ENCODE measurements around the gene RNF167. TPM values are rescaled to one million over a fixed set of nuclear protein-coding genes. Genes with fewer than 3 reads are reported as not detected.

RNF167 gene
- total and polyA plus RNA-seq, 2 experiments from 2014 or later = 59.2 to 66.5 TPM

DNA sequence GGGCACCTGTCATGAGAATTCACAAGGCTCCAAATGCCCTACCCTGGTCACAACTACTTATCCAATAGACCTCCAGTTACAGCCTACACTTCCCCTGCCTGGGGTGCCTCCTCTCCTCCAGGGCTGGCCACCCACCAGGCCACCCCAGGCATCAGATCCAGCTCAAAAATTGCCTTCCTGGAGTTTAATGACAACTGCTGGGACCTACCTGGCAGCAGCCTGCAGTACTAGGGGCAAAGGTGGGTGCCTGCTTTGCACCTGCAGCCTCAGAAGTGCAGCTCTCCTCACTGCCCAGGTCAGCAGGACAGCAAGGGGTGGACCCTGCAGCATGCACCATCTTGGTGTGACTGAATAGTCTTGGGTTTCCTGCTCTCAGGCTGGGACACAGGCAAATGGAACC, 4.4 kb upstream of the RNF167 start:
- no peaks in the 10 kb centered on the region for H4K20me1 ChIP-seq (ENCODE audit: insufficient read depth, poor library complexity, severe bottlenecking)
- no peaks in the 10 kb centered on the region for H3K9me2 ChIP-seq (replicated peaks; ENCODE audit: insufficient read depth)
- no peaks in the 10 kb centered on the region for H3K27me3 ChIP-seq
- no peaks in the 10 kb centered on the region for H3K9me3 ChIP-seq (ENCODE audit: low read depth)
- H2AFZ ChIP-seq = no peak overlapping the region
- H3K4me2 ChIP-seq = no peak overlapping the region
- no peak overlapping the region for H3K4me3 ChIP-seq
- peaks cover 22% of the 10 kb centered on the region for H3K79me2 ChIP-seq
- no peak for TF ChIP-seq EZH2 (IDR thresholded peaks at IDR 0.05; ENCODE audit: borderline replicate concordance)
- no peak for TF ChIP-seq EZH2phosphoT487 (IDR thresholded peaks at IDR 0.05; ENCODE audit: low read depth, severe bottlenecking, unreplicated experiment)
- TF ChIP-seq, protein P1, sequence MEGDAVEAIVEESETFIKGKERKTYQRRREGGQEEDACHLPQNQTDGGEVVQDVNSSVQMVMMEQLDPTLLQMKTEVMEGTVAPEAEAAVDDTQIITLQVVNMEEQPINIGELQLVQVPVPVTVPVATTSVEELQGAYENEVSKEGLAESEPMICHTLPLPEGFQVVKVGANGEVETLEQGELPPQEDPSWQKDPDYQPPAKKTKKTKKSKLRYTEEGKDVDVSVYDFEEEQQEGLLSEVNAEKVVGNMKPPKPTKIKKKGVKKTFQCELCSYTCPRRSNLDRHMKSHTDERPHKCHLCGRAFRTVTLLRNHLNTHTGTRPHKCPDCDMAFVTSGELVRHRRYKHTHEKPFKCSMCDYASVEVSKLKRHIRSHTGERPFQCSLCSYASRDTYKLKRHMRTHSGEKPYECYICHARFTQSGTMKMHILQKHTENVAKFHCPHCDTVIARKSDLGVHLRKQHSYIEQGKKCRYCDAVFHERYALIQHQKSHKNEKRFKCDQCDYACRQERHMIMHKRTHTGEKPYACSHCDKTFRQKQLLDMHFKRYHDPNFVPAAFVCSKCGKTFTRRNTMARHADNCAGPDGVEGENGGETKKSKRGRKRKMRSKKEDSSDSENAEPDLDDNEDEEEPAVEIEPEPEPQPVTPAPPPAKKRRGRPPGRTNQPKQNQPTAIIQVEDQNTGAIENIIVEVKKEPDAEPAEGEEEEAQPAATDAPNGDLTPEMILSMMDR (IDR thresholded peaks at IDR 0.05; ENCODE audit: poor library complexity) = no peak
- peaks cover 12% of the 10 kb centered on the region for H3K4me1 ChIP-seq (ENCODE audit: insufficient read depth)
- H3K27ac ChIP-seq = no peak overlapping the region
- no peaks in the 10 kb centered on the region for H3K36me3 ChIP-seq (replicated peaks; ENCODE audit: insufficient read depth, low read depth)
- no peak for DNase-seq (ENCODE audit: low spot score)

DNA sequence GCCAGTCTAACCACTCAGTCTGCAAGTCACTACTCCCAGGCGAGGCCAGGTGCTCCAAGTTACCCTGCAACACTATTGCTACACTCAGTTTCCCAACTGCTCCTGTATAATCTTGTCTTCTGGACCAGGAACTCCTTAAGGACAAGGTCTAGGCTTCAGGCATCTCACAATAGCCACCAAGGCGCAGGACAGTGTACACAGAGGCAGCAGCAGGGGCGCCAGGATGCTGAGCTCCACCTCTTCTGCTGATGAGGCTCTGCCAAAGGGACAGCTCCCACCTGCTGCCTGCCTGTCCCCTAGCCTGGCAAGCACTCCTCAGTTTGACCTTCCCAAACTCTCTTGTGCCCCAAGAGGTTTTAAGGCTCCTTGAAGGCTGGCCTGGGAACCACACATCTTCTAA, 3.6 kb upstream of the RNF167 start:
- Histone ChIP-seq H3K4me2 (no peak overlapping the region), H3K36me3 (replicated peaks; ENCODE audit: insufficient read depth, low read depth) (no peaks in the 10 kb centered on the region), H3K9me3 (ENCODE audit: low read depth) (no peaks in the 10 kb centered on the region), H2AFZ (no peak overlapping the region), H3K79me2 (peaks cover 30% of the 10 kb centered on the region), H3K4me1 (ENCODE audit: insufficient read depth) (peaks cover 17% of the 10 kb centered on the region), H3K27me3 (no peaks in the 10 kb centered on the region), H4K20me1 (ENCODE audit: insufficient read depth, poor library complexity, severe bottlenecking) (no peaks in the 10 kb centered on the region), H3K9me2 (replicated peaks; ENCODE audit: insufficient read depth) (no peaks in the 10 kb centered on the region), H3K27ac (no peak overlapping the region), H3K4me3 (no peak overlapping the region)
- WGBS (ENCODE audit: low lambda C conversion rate, missing lambda C conversion rate) = 100% methylated on average over 3 of the region's 3 CpGs
- TF ChIP-seq EZH2phosphoT487 (IDR thresholded peaks at IDR 0.05; ENCODE audit: low read depth, severe bottlenecking, unreplicated experiment) = no peak
- TF ChIP-seq EZH2 (IDR thresholded peaks at IDR 0.05; ENCODE audit: borderline replicate concordance) = no peak
- TF ChIP-seq, protein P1 (IDR thresholded peaks at IDR 0.05; ENCODE audit: poor library complexity) = no peak
- DNase-seq (ENCODE audit: low spot score) = no peak

DNA sequence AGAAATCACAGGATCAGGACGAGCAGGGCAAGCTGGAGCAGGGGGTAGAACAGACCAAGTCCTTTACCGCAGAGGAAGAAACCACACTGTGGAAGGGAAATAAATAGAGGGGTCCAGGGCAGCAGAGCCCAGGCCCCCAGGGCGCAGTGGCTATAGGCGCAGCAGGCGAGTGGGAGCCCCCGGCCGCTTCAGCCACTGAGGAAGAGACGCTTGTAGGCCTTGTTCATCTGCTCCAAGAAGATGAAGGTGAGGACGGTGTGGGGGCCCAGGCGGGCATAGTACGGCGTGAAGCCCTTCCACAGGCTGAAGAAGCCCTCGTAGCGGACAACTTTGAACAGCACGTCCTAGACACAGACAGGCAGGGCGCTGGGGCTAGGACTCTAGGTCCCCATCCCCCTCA, 2.5 kb upstream of the RNF167 start:
- H3K36me3 ChIP-seq (replicated peaks; ENCODE audit: insufficient read depth, low read depth) = no peaks in the 10 kb centered on the region
- H3K4me2 ChIP-seq = no peak overlapping the region
- H3K4me1 ChIP-seq (ENCODE audit: insufficient read depth) = peaks cover 23% of the 10 kb centered on the region
- no peaks in the 10 kb centered on the region for H3K9me2 ChIP-seq (replicated peaks; ENCODE audit: insufficient read depth)
- H3K27ac ChIP-seq = no peak overlapping the region
- 90% methylated on average over 16 of the region's 16 CpGs for WGBS (ENCODE audit: low lambda C conversion rate, missing lambda C conversion rate)
- no peaks in the 10 kb centered on the region for H3K9me3 ChIP-seq (ENCODE audit: low read depth)
- no peak overlapping the region for H2AFZ ChIP-seq
- no peak for TF ChIP-seq EZH2phosphoT487 (IDR thresholded peaks at IDR 0.05; ENCODE audit: low read depth, severe bottlenecking, unreplicated experiment)
- TF ChIP-seq, protein P1 (IDR thresholded peaks at IDR 0.05; ENCODE audit: poor library complexity) = no peak
- no peak for TF ChIP-seq EZH2 (IDR thresholded peaks at IDR 0.05; ENCODE audit: borderline replicate concordance)
- peaks cover 41% of the 10 kb centered on the region for H3K79me2 ChIP-seq
- no peaks in the 10 kb centered on the region for H3K27me3 ChIP-seq
- H4K20me1 ChIP-seq (ENCODE audit: insufficient read depth, poor library complexity, severe bottlenecking) = no peaks in the 10 kb centered on the region
- no peak for DNase-seq (ENCODE audit: low spot score)
- no peak overlapping the region for H3K4me3 ChIP-seq

DNA sequence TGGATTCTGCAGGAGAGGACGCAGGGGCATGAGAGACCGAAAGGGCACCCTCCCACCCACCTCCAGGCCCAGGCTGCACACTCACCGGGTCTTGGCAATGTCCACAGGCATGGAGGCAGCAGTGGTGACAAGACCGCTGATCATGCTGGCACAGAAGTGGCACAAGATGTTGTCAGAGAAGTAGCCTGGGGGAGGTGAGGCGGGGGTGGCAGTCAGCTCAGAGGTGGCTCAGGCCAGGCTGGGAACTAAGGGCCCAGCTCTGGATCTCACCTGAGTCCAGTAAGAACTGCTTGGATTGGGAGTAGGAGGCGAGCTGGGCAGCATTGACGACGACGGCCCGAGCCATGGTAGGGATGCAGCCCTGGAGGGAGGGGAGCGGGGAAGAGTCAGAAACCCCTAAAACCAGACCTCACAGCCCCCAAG, 2.0 kb upstream of the RNF167 start:
- Histone ChIP-seq H3K4me3 (no peak overlapping the region), H3K4me1 (ENCODE audit: insufficient read depth) (peaks cover 23% of the 10 kb centered on the region), H3K9me2 (replicated peaks; ENCODE audit: insufficient read depth) (no peaks in the 10 kb centered on the region), H3K36me3 (replicated peaks; ENCODE audit: insufficient read depth, low read depth) (no peaks in the 10 kb centered on the region), H2AFZ (no peak overlapping the region), H3K27ac (no peak overlapping the region), H4K20me1 (ENCODE audit: insufficient read depth, poor library complexity, severe bottlenecking) (no peaks in the 10 kb centered on the region), H3K79me2 (peaks cover 41% of the 10 kb centered on the region), H3K9me3 (ENCODE audit: low read depth) (no peaks in the 10 kb centered on the region), H3K27me3 (no peaks in the 10 kb centered on the region), H3K4me2 (peak overlapping the region; percentile 94)
- TF ChIP-seq EZH2phosphoT487 (IDR thresholded peaks at IDR 0.05; ENCODE audit: low read depth, severe bottlenecking, unreplicated experiment) (no peak), EZH2 (IDR thresholded peaks at IDR 0.05; ENCODE audit: borderline replicate concordance) (no peak)
- TF ChIP-seq, protein P1 (IDR thresholded peaks at IDR 0.05; ENCODE audit: poor library complexity) = no peak
- DNase-seq (ENCODE audit: low spot score) = no peak
- 94% methylated on average over 11 of the region's 11 CpGs for WGBS (ENCODE audit: low lambda C conversion rate, missing lambda C conversion rate)
